ENCODE measurements around the gene EFCAB11. TPM values are rescaled to one million over a fixed set of nuclear protein-coding genes. Genes with fewer than 3 reads are reported as not detected.

The EFCAB11 gene
- total and polyA plus RNA-seq, 2 experiments from 2014 or later = 7.7 to 24.6 TPM

DNA sequence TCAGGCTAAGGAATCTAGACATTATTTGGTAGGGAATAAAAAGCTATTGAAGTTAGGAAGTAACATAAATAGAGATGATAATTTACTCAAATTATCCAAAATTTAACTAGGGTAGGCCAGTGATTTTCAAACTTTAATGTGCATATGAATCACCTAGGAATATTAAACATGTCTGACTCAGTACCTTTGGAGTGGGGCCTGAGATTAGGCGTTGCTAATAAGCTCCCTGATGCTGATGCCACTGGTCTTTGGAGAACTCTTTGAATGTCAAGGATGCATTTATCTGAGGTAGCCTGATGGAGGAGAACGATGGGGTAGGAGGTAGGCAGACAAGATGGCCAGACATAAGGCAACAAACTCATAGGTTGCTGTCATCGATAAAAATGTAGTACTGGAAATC lies 33.2 kb downstream of the EFCAB11 start:
- Histone ChIP-seq H3K4me3 (no peak overlapping the region), H3K27me3 (ENCODE audit: insufficient read depth) (no peaks in the 10 kb centered on the region), H3K27ac (ENCODE audit: low read depth) (no peak overlapping the region), H2AFZ (no peak overlapping the region), H3F3A (replicated peaks; ENCODE audit: low read depth) (no peaks in the 10 kb centered on the region; the same call in 1 of the 2 replicates), H3K79me2 (replicated peaks; ENCODE audit: insufficient read depth) (no peaks in the 10 kb centered on the region), H3K36me3 (ENCODE audit: insufficient read depth) (no peaks in the 10 kb centered on the region), H4K20me1 (replicated peaks; ENCODE audit: insufficient read depth) (no peaks in the 10 kb centered on the region; the same call in 1 of the 2 replicates), H3K4me2 (no peak overlapping the region), H3K4me1 (ENCODE audit: insufficient read depth) (peaks cover 3% of the 10 kb centered on the region; the same call in 1 of the 2 replicates), H3K9me2 (ENCODE audit: insufficient read depth) (no peaks in the 10 kb centered on the region)
- Mint-ChIP-seq H3K36me3 (ENCODE audit: low read depth) (no peaks in the 10 kb centered on the region; the same call in 2 of the 3 replicates), H3K27me3 (ENCODE audit: insufficient read depth, low read depth, poor library complexity) (peaks cover 3% of the 10 kb centered on the region), H3K4me1 (peaks cover 10% of the 10 kb centered on the region; the same call in 2 of the 3 replicates), H3K4me3 (no peak overlapping the region), H3K9me3 (no peaks in the 10 kb centered on the region), H3K27ac (no peak overlapping the region)
- ATAC-seq (no peak), DNase-seq (ENCODE audit: low spot score) (no peak)
- TF ChIP-seq EZH2phosphoT487 (IDR thresholded peaks at IDR 0.05; ENCODE audit: unreplicated experiment) = no peak
- TF ChIP-seq POLR2AphosphoS5 (IDR thresholded peaks at IDR 0.05; ENCODE audit: low read depth) = no peak
- no peak for TF ChIP-seq ETS1 (IDR thresholded peaks at IDR 0.05)
- TF ChIP-seq JUNB (IDR thresholded peaks at IDR 0.05; ENCODE audit: unreplicated experiment) = no peak
- TF ChIP-seq NANOG (IDR thresholded peaks at IDR 0.05; ENCODE audit: borderline replicate concordance) = no peak
- no peak for TF ChIP-seq ZNF331 (CRISPR knock-in tag; IDR thresholded peaks at IDR 0.05; ENCODE audit: low read depth)
- no peak for TF ChIP-seq ZNF114 (CRISPR knock-in tag; IDR thresholded peaks at IDR 0.05)
- no peak for TF ChIP-seq CREB1 (CRISPR knock-in tag; IDR thresholded peaks at IDR 0.05; ENCODE audit: low read depth)
- no peak for TF ChIP-seq STAT1 (IDR thresholded peaks at IDR 0.05; ENCODE audit: unreplicated experiment)
- no peak for TF ChIP-seq EZH2 (IDR thresholded peaks at IDR 0.05; ENCODE audit: low read depth, unreplicated experiment)
- no peak for TF ChIP-seq ZNF462 (CRISPR knock-in tag; IDR thresholded peaks at IDR 0.05)
- TF ChIP-seq REST (IDR thresholded peaks at IDR 0.05; ENCODE audit: unreplicated experiment) = no peak
- TF ChIP-seq CTCF (conservative IDR thresholded peaks at IDR 0.05; ENCODE audit: low read depth in 2 of 2) = no peak

Measured in GM23338 (cell line).